HL-60 (cell line): ENCODE results near the gene GRK5.
"Not testable (repeated sequence)": the region's sequence is repeated elsewhere in the genome, so short reads cannot be mapped to it uniquely, and the experiment has no call there.

ENCODE experiments used
- DNase-seq, 2 experiments: peaks; one replicate each; pipeline ENCODE4 v3.0.0-alpha.2; 2010 to 2020; ENCODE audit warnings: low read depth in 1 of 2, low spot score in 1 of 2
- H3K27ac ChIP-seq: fragments of 250-450 bp; sonication (Bioruptor Pico); replicated peaks from 2 replicates; pipeline ENCODE4 v1.5.1; 2020; ENCODE audit warnings: mild to moderate bottlenecking, moderate library complexity
- H3K27me3 ChIP-seq: fragments of 250-450 bp; sonication (Bioruptor Pico); 2 replicates; pipeline ENCODE4 v1.5.1; 2021; ENCODE audit warnings: mild to moderate bottlenecking, moderate library complexity; ENCODE audit not compliant: insufficient read depth, poor library complexity, severe bottlenecking
- H3K4me3 ChIP-seq: replicated peaks from 2 replicates; pipeline ENCODE4 v1.5.1; 2011; ENCODE audit warnings: mild to moderate bottlenecking, control low read depth, low read length; ENCODE audit not compliant: insufficient read depth
- CTCF ChIP-seq: IDR thresholded peaks from one replicate; pipeline ENCODE4 v1.5.1; 2011; ENCODE audit warnings: low read length, control low read depth, inconsistent platforms; ENCODE audit not compliant: insufficient read depth
- GABPA ChIP-seq: IDR thresholded peaks from 2 replicates; pipeline ENCODE4 v1.6.1; 2012; ENCODE audit warnings: low read depth
- POLR2AphosphoS5 ChIP-seq: IDR thresholded peaks from 2 replicates; pipeline ENCODE4 v1.6.1; 2012; ENCODE audit warnings: low read depth
- SPI1 ChIP-seq: IDR thresholded peaks from 2 replicates; pipeline ENCODE4 v1.6.1; 2012; ENCODE audit warnings: low read depth, mild to moderate bottlenecking, borderline replicate concordance
- TF ChIP-seq, protein P1 (sequence below): IDR thresholded peaks from 2 replicates; pipeline ENCODE4 v1.6.1; 2012; ENCODE audit warnings: low read depth; ENCODE audit not compliant: insufficient replicate concordance

GRK5 gene

GRCh38 chr10:119256897-119257296 is 49.5 kb downstream of the GRK5 start:
- TF ChIP-seq SPI1 (no peak), GABPA (no peak)
- no peak overlapping the region for H3K27ac ChIP-seq
- no peak for DNase-seq
- H3K4me3 ChIP-seq: no peak overlapping the region
- no peaks in the 10 kb centered on the region for H3K27me3 ChIP-seq

- no peak overlapping the region for H3K4me3 ChIP-seq
- TF ChIP-seq SPI1: no peak
- TF ChIP-seq, protein P1, sequence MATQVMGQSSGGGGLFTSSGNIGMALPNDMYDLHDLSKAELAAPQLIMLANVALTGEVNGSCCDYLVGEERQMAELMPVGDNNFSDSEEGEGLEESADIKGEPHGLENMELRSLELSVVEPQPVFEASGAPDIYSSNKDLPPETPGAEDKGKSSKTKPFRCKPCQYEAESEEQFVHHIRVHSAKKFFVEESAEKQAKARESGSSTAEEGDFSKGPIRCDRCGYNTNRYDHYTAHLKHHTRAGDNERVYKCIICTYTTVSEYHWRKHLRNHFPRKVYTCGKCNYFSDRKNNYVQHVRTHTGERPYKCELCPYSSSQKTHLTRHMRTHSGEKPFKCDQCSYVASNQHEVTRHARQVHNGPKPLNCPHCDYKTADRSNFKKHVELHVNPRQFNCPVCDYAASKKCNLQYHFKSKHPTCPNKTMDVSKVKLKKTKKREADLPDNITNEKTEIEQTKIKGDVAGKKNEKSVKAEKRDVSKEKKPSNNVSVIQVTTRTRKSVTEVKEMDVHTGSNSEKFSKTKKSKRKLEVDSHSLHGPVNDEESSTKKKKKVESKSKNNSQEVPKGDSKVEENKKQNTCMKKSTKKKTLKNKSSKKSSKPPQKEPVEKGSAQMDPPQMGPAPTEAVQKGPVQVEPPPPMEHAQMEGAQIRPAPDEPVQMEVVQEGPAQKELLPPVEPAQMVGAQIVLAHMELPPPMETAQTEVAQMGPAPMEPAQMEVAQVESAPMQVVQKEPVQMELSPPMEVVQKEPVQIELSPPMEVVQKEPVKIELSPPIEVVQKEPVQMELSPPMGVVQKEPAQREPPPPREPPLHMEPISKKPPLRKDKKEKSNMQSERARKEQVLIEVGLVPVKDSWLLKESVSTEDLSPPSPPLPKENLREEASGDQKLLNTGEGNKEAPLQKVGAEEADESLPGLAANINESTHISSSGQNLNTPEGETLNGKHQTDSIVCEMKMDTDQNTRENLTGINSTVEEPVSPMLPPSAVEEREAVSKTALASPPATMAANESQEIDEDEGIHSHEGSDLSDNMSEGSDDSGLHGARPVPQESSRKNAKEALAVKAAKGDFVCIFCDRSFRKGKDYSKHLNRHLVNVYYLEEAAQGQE: no peak
- no peak for TF ChIP-seq POLR2AphosphoS5
- no peak for TF ChIP-seq CTCF
- TF ChIP-seq GABPA: no peak
Measured at GRCh38 chr10:119257899-119258419, 50.6 kb downstream of the GRK5 start.

GRCh38 chr10:119259345-119259744 is 52.0 kb downstream of the GRK5 start:
- TF ChIP-seq, protein P1: no peak
- TF ChIP-seq SPI1 (no peak), POLR2AphosphoS5 (no peak), GABPA (no peak), CTCF (no peak)
- Histone ChIP-seq H3K4me3 (no peak overlapping the region), H3K27me3 (no peaks in the 10 kb centered on the region), H3K27ac (no peak overlapping the region)
- no peak for DNase-seq

More at GRCh38 chr10:119257899-119258419, 50.6 kb downstream of the GRK5 start:
- DNase-seq: no peak
- no peak overlapping the region for H3K27ac ChIP-seq
- H3K27me3 ChIP-seq: no peaks in the 10 kb centered on the region

GRCh38 chr10:119261016-119261415 is 53.6 kb downstream of the GRK5 start:
- DNase-seq, H3K4me3 ChIP-seq, H3K27ac ChIP-seq, H3K27me3 ChIP-seq: not testable (repeated sequence)

- H3K27me3 ChIP-seq: no peaks in the 10 kb centered on the region
- no peak overlapping the region for H3K4me3 ChIP-seq
- TF ChIP-seq SPI1 (no peak), CTCF (no peak), GABPA (no peak)
- H3K27ac ChIP-seq: no peak overlapping the region
- DNase-seq: no peak
Measured at GRCh38 chr10:119263951-119264617, 56.7 kb downstream of the GRK5 start.
